ENCODE results near the gene ACTL7A. TPM values are rescaled to one million over a fixed set of nuclear protein-coding genes. Genes with fewer than 3 reads are reported as not detected.

The ACTL7A gene
- total RNA-seq, 1 donor: not detected

- H3K4me3 ChIP-seq (ENCODE audit: low read depth, low read length): no peak overlapping the region
- no peak for TF ChIP-seq CTCF (IDR thresholded peaks at IDR 0.05; ENCODE audit: insufficient read depth, low read depth, low read length)
- DNase-seq (ENCODE audit: low read depth): no peak
These were observed 1.3 kb upstream of the ACTL7A start for GRCh38 chr9:108860764-108861163.

- no peak for DNase-seq (ENCODE audit: low read depth)
- TF ChIP-seq CTCF (IDR thresholded peaks at IDR 0.05; ENCODE audit: insufficient read depth, low read depth, low read length): no peak
- H3K4me3 ChIP-seq (ENCODE audit: low read depth, low read length): no peak overlapping the region
These were observed 602 bp upstream of the ACTL7A start for GRCh38 chr9:108861464-108861863.

GRCh38 chr9:108863891-108864290 lies 1.8 kb downstream of the ACTL7A start:
- TF ChIP-seq CTCF (IDR thresholded peaks at IDR 0.05; ENCODE audit: insufficient read depth, low read depth, low read length): no peak
- no peak for DNase-seq (ENCODE audit: low read depth)
- H3K4me3 ChIP-seq (ENCODE audit: low read depth, low read length): no peak overlapping the region

GRCh38 chr9:108864446-108864845 lies 2.4 kb downstream of the ACTL7A start:
- DNase-seq (ENCODE audit: low read depth): no peak
- peak; percentile 16 for TF ChIP-seq CTCF (IDR thresholded peaks at IDR 0.05; ENCODE audit: insufficient read depth, low read depth, low read length)
- no peak overlapping the region for H3K4me3 ChIP-seq (ENCODE audit: low read depth, low read length)

- TF ChIP-seq CTCF (IDR thresholded peaks at IDR 0.05; ENCODE audit: insufficient read depth, low read depth, low read length): no peak
- DNase-seq (ENCODE audit: low read depth): no peak
These were observed 3.0 kb downstream of the ACTL7A start for GRCh38 chr9:108865037-108865436.

GRCh38 chr9:108866001-108866420 lies 3.9 kb downstream of the ACTL7A start:
- TF ChIP-seq CTCF (IDR thresholded peaks at IDR 0.05; ENCODE audit: insufficient read depth, low read depth, low read length): no peak
- DNase-seq (ENCODE audit: low read depth): no peak
- H3K4me3 ChIP-seq (ENCODE audit: low read depth, low read length): no peak overlapping the region

More at GRCh38 chr9:108865037-108865436, 3.0 kb downstream of the ACTL7A start:
- no peak overlapping the region for H3K4me3 ChIP-seq (ENCODE audit: low read depth, low read length)

- no peak overlapping the region for H3K4me3 ChIP-seq (ENCODE audit: low read depth, low read length)
- no peak for TF ChIP-seq CTCF (IDR thresholded peaks at IDR 0.05; ENCODE audit: insufficient read depth, low read depth, low read length)
- no peak for DNase-seq (ENCODE audit: low read depth)
These were observed 5.0 kb downstream of the ACTL7A start for GRCh38 chr9:108867116-108867515.

All from fibroblast of villous mesenchyme (primary cell).